SK-N-SH (cell line): ENCODE measurements around the gene C9orf50.

ENCODE experiments used
- CHD2 ChIP-seq: fragments of 150-350 bp; IDR thresholded peaks from 2 replicates; pipeline ENCODE4 v1.6.1; 2018; ENCODE audit warnings: low read length; ENCODE audit not compliant: partially characterized antibody
- CTCF ChIP-seq: fragments of 200-600 bp; sonication (generic); IDR thresholded peaks from 2 replicates; pipeline ENCODE4 v1.6.1; 2017; ENCODE audit warnings: antibody characterized with exemption, mild to moderate bottlenecking, moderate library complexity
- ELF1 ChIP-seq: IDR thresholded peaks from 2 replicates; pipeline ENCODE4 v1.4.0; 2012
- EP300 ChIP-seq, 2 experiments: IDR thresholded peaks; 2 replicates each; pipeline versions ENCODE4 v1.4.0 to v1.6.1; 2012; ENCODE audit warnings: borderline replicate concordance in 1 of 2, low read depth in 1 of 2, low read length in 1 of 2
- EZH2phosphoT487 ChIP-seq: fragments of 200-600 bp; sonication (generic); IDR thresholded peaks from 2 replicates; pipeline ENCODE4 v1.6.1; 2017; ENCODE audit warnings: low read depth, mixed run types, mild to moderate bottlenecking, antibody characterized with exemption, moderate library complexity, borderline replicate concordance
- FOXM1 ChIP-seq: IDR thresholded peaks from 2 replicates; pipeline ENCODE4 v1.4.0; 2012; ENCODE audit warnings: low read depth, mild to moderate bottlenecking
- NFIC ChIP-seq: IDR thresholded peaks from 2 replicates; pipeline ENCODE4 v1.4.0; 2012; ENCODE audit warnings: borderline replicate concordance
- NRF1 ChIP-seq: IDR thresholded peaks from 2 replicates; pipeline ENCODE4 v1.6.1; 2012; ENCODE audit warnings: low read depth, mild to moderate bottlenecking, low read length
- POLR2AphosphoS5 ChIP-seq: IDR thresholded peaks from 2 replicates; pipeline ENCODE4 v1.6.1; 2012; ENCODE audit warnings: low read depth, low read length
- RAD21 ChIP-seq: IDR thresholded peaks from 2 replicates; pipeline ENCODE4 v1.6.1; 2012; ENCODE audit warnings: mild to moderate bottlenecking, low read length
- RCOR1 ChIP-seq: fragments of 150-350 bp; IDR thresholded peaks from 2 replicates; pipeline ENCODE4 v1.6.1; 2017; ENCODE audit warnings: antibody characterized with exemption, low read length
- TAF1 ChIP-seq: IDR thresholded peaks from 2 replicates; pipeline ENCODE4 v1.6.1; 2012; ENCODE audit warnings: low read depth, mild to moderate bottlenecking, low read length, moderate library complexity, borderline replicate concordance
- TCF12 ChIP-seq: IDR thresholded peaks from 2 replicates; pipeline ENCODE4 v1.4.0; 2012
- USF2 ChIP-seq: fragments of 150-350 bp; IDR thresholded peaks from 2 replicates; pipeline ENCODE4 v1.6.1; 2017; ENCODE audit warnings: antibody characterized with exemption, low read length, low read depth, borderline replicate concordance

GRCh38 chr9:129633207-129633606, 12.3 kb upstream of the C9orf50 start:
- TF ChIP-seq CTCF (no peak), RAD21 (no peak), RCOR1 (no peak), EZH2phosphoT487 (no peak), NFIC (no peak), TAF1 (no peak), ELF1 (no peak), CHD2 (no peak), EP300 (IDR thresholded peaks at IDR 0.05; ENCODE audit: borderline replicate concordance in 1 of 2, low read depth in 1 of 2, low read length in 1 of 2) (no peak), POLR2AphosphoS5 (no peak), TCF12 (no peak), USF2 (no peak), FOXM1 (no peak), NRF1 (no peak)
